ENCODE data around the gene NRCAM. TPM values are rescaled to one million over a fixed set of nuclear protein-coding genes. Genes with fewer than 3 reads are reported as not detected.

NRCAM gene
- total and polyA plus RNA-seq, 2 of the 8 experiments (the other 6 are each of a cell fraction or from before 2014, with no cell fraction given), result 2.7 to 3.8 TPM

- H3K79me2 ChIP-seq (ENCODE audit: control insufficient read depth in 1 of 2, insufficient read depth in 2 of 2, low read length in 2 of 2), result no peaks in the 10 kb centered on the region
- H2BK5ac ChIP-seq (ENCODE audit: low read depth, low read length), result no peak overlapping the region
- H2BK15ac ChIP-seq (ENCODE audit: low read length), result peak overlapping the region; percentile 75; the same call in 1 of the 2 replicates
- ChIA-PET CTCF (ENCODE audit: partially characterized antibody) (interaction anchor here (0.6 to 5.0 kb wide), 49 partner anchors 9 to 683 kb away, joined by 3 to 64 read pairs (median 4); partner anchors contain the start of gene LAMB4), POLR2A (ENCODE audit: partially characterized antibody) (interaction anchor here (1.0 kb wide), 1 partner anchor 179 kb away, joined by 5 read pairs; no protein-coding TSS in a partner anchor)
- no peaks in the 10 kb centered on the region for H3K23me2 ChIP-seq (ENCODE audit: low read depth, low read length)
- no peak overlapping the region for H3K27ac ChIP-seq (ENCODE audit: low read depth, low read length)
- H3K56ac ChIP-seq (replicated peaks; ENCODE audit: insufficient read length, low read depth, low read length), result no peak overlapping the region
- H3K4me3 ChIP-seq (ENCODE audit: extremely low read depth in 1 of 4, insufficient read depth in 2 of 4, low read depth in 3 of 4, low read length in 4 of 4), result peak overlapping the region; percentile 41 to 81 (median 76); a peak in 7 of 8 replicates
- FAIRE-seq, result peak; percentile 74
- H4K8ac ChIP-seq (ENCODE audit: extremely low read depth, insufficient read depth, low read length), result no peak overlapping the region
- no peak overlapping the region for H3K4ac ChIP-seq (replicated peaks; ENCODE audit: insufficient read length, low read depth, low read length)
- no peak overlapping the region for H2AK5ac ChIP-seq (ENCODE audit: low read depth, low read length)
- no peak overlapping the region for H3K9ac ChIP-seq (replicated peaks in 1 of 4; ENCODE audit: extremely low read depth in 1 of 4, low read depth in 3 of 4, low read length in 3 of 4)
- peak overlapping the region; percentile 50 for H2BK120ac ChIP-seq (replicated peaks; ENCODE audit: low read depth, low read length)
- no peak overlapping the region for H4K91ac ChIP-seq (replicated peaks; ENCODE audit: insufficient read length, low read length)
- peaks cover 0 to 5% (median 0%) of the 10 kb centered on the region in 4 experiments; a peak in 3 of 7 replicates for H3K4me1 ChIP-seq (replicated peaks in 1 of 4; ENCODE audit: control insufficient read depth in 3 of 4, insufficient read depth in 4 of 4, low read length in 3 of 4)
- no peaks in the 10 kb centered on the region for H3K79me1 ChIP-seq (ENCODE audit: low read depth, low read length)
- peak overlapping the region; percentile 23 to 100 for H3K4me2 ChIP-seq (ENCODE audit: insufficient read depth in 1 of 2, low read depth in 2 of 2, low read length in 2 of 2)
- no peak overlapping the region for H2BK12ac ChIP-seq (ENCODE audit: low read depth, low read length)
- peak; percentile 39 to 77 for DNase-seq (ENCODE audit: low read depth in 1 of 2, low spot score in 2 of 2)
- no peaks in the 10 kb centered on the region for H3K36me3 ChIP-seq (ENCODE audit: control insufficient read depth in 2 of 4, insufficient read depth in 4 of 4, low read length in 3 of 4)
- peak overlapping the region; percentile 52; the same call in 1 of the 2 replicates for H3K18ac ChIP-seq (ENCODE audit: extremely low read depth, low read length)
- no peaks in the 10 kb centered on the region for H3K9me3 ChIP-seq (ENCODE audit: insufficient read depth in 2 of 2, low read depth in 1 of 2, low read length in 1 of 2)
- no peaks in the 10 kb centered on the region for H4K20me1 ChIP-seq (replicated peaks in 1 of 2; ENCODE audit: control insufficient read depth in 1 of 2, insufficient read depth in 2 of 2, low read length in 2 of 2)
- H2AFZ ChIP-seq (ENCODE audit: low read length), result peak overlapping the region; percentile 100
- H2BK20ac ChIP-seq (ENCODE audit: low read length), result no peak overlapping the region
- 28% methylated on average over 12 of the region's 12 CpGs; no CpG with 5 or more reads in 1 of the 2 experiments for WGBS, 2 experiments (ENCODE audit: extremely low coverage in 1 of 2, insufficient coverage in 1 of 2, insufficient read length in 1 of 2, insufficient replicate concordance in 2 of 2, low coverage in 1 of 2, low lambda C conversion rate in 2 of 2, missing lambda C conversion rate in 1 of 2)
- no peak overlapping the region for H4K5ac ChIP-seq (ENCODE audit: insufficient read length, low read depth, low read length)
- no peaks in the 10 kb centered on the region for H3K27me3 ChIP-seq (replicated peaks in 1 of 4; ENCODE audit: control insufficient read depth in 3 of 4, extremely low read depth in 1 of 4, insufficient read depth in 3 of 4, low read length in 3 of 4)
- no peak overlapping the region for H3K14ac ChIP-seq (ENCODE audit: insufficient read length)
- no peak overlapping the region for H3K23ac ChIP-seq (ENCODE audit: insufficient read length)
- TF ChIP-seq CTBP2 (IDR thresholded peaks at IDR 0.05; ENCODE audit: borderline replicate concordance, insufficient read depth, insufficient read length, low read length), result no peak
- TF ChIP-seq SIN3A (conservative IDR thresholded peaks at IDR 0.05 in 1 of 2, IDR thresholded peaks at IDR 0.05 in 1 of 2; ENCODE audit: low read depth in 1 of 2, low read length in 2 of 2), result no peak
Observed at GRCh38 chr7:108146070-108146842, 310.0 kb downstream of the NRCAM start.

All from H1 (cell line).